GM12864 (cell line): ENCODE results near the gene TOMM40L.

Source experiments
- DNase-seq: peaks from one replicate; pipeline ENCODE4 v3.0.0-alpha.2; 2011; ENCODE audit warnings: low read depth
- H3K4me3 ChIP-seq: 2 replicates; pipeline ENCODE4 v1.5.1; 2011; ENCODE audit warnings: mild to moderate bottlenecking, low read depth, low read length, control low read depth
- CTCF ChIP-seq: IDR thresholded peaks from 2 replicates; pipeline ENCODE4 v1.5.1; 2011; ENCODE audit warnings: low read depth, mild to moderate bottlenecking, moderate library complexity, low read length, control low read depth, inconsistent platforms; ENCODE audit errors: missing control alignments

TOMM40L gene

DNA sequence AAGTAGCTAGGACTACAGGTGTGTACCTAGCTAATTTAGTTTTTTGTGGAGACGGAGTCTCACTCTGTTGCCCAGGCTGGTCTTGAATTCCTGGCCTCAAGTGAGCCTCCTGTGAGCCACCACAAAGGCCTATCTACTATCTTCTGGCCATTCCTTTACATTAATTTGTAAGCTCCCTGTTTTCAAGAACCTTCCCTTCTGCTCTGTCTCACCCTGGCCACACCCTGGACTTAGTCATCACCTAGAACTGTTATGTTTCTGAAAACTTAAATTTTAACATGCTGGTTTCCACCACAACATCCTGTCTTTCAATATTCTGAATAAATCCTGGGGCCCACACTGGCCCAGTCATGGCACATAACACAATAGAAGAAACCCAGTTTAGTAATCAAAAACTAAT is 43.6 kb upstream of the TOMM40L start:
- H3K4me3 ChIP-seq: no peak overlapping the region
- TF ChIP-seq CTCF: no peak
- DNase-seq: peak; percentile 78

GRCh38 chr1:161185282-161185682 is 40.6 kb upstream of the TOMM40L start:
- no peak overlapping the region for H3K4me3 ChIP-seq
- peak; percentile 97 for DNase-seq
- no peak for TF ChIP-seq CTCF

GRCh38 chr1:161185732-161186311 is 40.0 kb upstream of the TOMM40L start:
- no peak for DNase-seq
- peak overlapping the region; percentile 5; the same call in 1 of the 2 replicates for H3K4me3 ChIP-seq
- TF ChIP-seq CTCF: no peak

- no peak for DNase-seq
- TF ChIP-seq CTCF: no peak
- no peak overlapping the region for H3K4me3 ChIP-seq
Measured at GRCh38 chr1:161187311-161187710, 38.5 kb upstream of the TOMM40L start.

- no peak overlapping the region for H3K4me3 ChIP-seq
- no peak for TF ChIP-seq CTCF
- no peak for DNase-seq
Measured at GRCh38 chr1:161188381-161188780, 37.5 kb upstream of the TOMM40L start.

- DNase-seq: no peak
- TF ChIP-seq CTCF: no peak
- no peak overlapping the region for H3K4me3 ChIP-seq
Measured at GRCh38 chr1:161189036-161189435, 36.8 kb upstream of the TOMM40L start.

- no peak for DNase-seq
- H3K4me3 ChIP-seq: no peak overlapping the region
- TF ChIP-seq CTCF: no peak
Measured at GRCh38 chr1:161190962-161191521, 34.8 kb upstream of the TOMM40L start.
